Testis (tissue), 2 donors: ENCODE results near the gene CCDC9B.

ENCODE experiments used
- CTCF ChIP-seq, 3 experiments: fragments of 450-650 bp in 2 of 3; fragments of 200-600 bp in 1 of 3; sonication (generic) in 1 of 3; IDR thresholded peaks; one replicate each; pipeline ENCODE4 v1.5.1; 2016 to 2019; ENCODE audit warnings: antibody characterized with exemption in 3 of 3, mild to moderate bottlenecking in 2 of 3, moderate library complexity in 1 of 3
- POLR2A ChIP-seq: fragments of 450-650 bp; IDR thresholded peaks from one replicate; pipeline ENCODE4 v1.6.1; 2017; ENCODE audit warnings: antibody characterized with exemption, mild to moderate bottlenecking, moderate library complexity

DNA sequence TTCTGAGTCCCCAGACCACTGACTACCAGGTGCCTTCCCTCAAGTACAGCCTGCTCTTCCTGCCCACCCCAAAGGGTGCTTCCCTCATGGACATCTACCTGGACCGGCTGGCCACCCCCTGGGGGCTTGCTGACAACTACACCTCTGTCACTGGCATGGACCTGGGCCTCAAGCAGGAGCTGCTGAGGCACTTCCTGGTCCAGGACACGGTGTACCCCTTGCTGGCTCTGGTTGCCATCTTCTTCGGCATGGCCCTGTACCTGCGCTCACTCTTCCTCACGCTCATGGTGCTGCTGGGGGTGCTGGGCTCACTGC, 26.6 kb upstream of the CCDC9B start:
- TF ChIP-seq CTCF (IDR thresholded peaks at IDR 0.05), result no peak
- TF ChIP-seq POLR2A, result no peak
